Kidney (tissue), 14 donors: Measurements from ENCODE around the gene SHOC1. TPM values are rescaled to one million over a fixed set of nuclear protein-coding genes. Genes with fewer than 3 reads are reported as not detected.
A peak's percentile ranks its signal among the peaks of the same experiment; 100 is the strongest.

Source experiments
- DNase-seq, 5 donors: peaks; one replicate each; pipeline ENCODE4 v3.0.0-alpha.2; 2013 to 2020
- FAIRE-seq: peaks from 2 replicates; lab custom pipeline; 2012; peaks lifted over from hg19 to GRCh38; lab: Jason Lieb, UNC
- H3K27ac ChIP-seq, 2 donors: one replicate each; pipeline ENCODE4 v1.7.0; 2013; ENCODE audit warnings: low read depth in 2 of 2, low read length in 2 of 2, inconsistent platforms in 1 of 2
- H3K27me3 ChIP-seq: one replicate; pipeline ENCODE4 v1.7.1; 2013; ENCODE audit warnings: low read length, inconsistent platforms; ENCODE audit not compliant: control insufficient read depth, insufficient read depth
- H3K36me3 ChIP-seq, 3 donors: one replicate each; pipeline versions ENCODE4 v1.7.0 to v1.7.1; 2013; ENCODE audit warnings: low read length in 3 of 3, control low read depth in 1 of 3, inconsistent platforms in 1 of 3; ENCODE audit not compliant: insufficient read depth in 3 of 3, control insufficient read depth in 2 of 3
- H3K4me1 ChIP-seq, 3 donors: one replicate each; pipeline versions ENCODE4 v1.7.0 to v1.7.1; 2013; ENCODE audit warnings: low read length in 3 of 3, inconsistent platforms in 1 of 3, low read depth in 1 of 3; ENCODE audit not compliant: control insufficient read depth in 2 of 3, insufficient read depth in 2 of 3
- H3K4me3 ChIP-seq, 3 donors: one replicate each; pipeline versions ENCODE4 v1.7.0 to v1.8.1; 2013; ENCODE audit warnings: low read length in 3 of 3, control low read depth in 1 of 3, inconsistent platforms in 1 of 3
- H3K9ac ChIP-seq, 3 donors: one replicate each; pipeline versions ENCODE4 v1.7.0 to v1.7.1; 2013; ENCODE audit warnings: low read length in 3 of 3, control low read depth in 1 of 3, inconsistent platforms in 1 of 3
- H3K9me3 ChIP-seq, 3 donors: one replicate each; pipeline versions ENCODE4 v1.7.0 to v1.7.1; 2013; ENCODE audit warnings: low read length in 3 of 3, control low read depth in 1 of 3, inconsistent platforms in 1 of 3; ENCODE audit not compliant: control insufficient read depth in 2 of 3, insufficient read depth in 1 of 3
- CTCF ChIP-seq: IDR thresholded peaks from 3 replicates; pipeline ENCODE4 v1.5.1; 2012; ENCODE audit warnings: mild to moderate bottlenecking, moderate library complexity, borderline replicate concordance; ENCODE audit not compliant: insufficient read depth; ENCODE audit errors: extremely low read depth
- intact Hi-C: fragments of 100-400 bp; cut with DNase I; formaldehyde crosslinking; loops from one replicate; pipeline ENCODE4 v1.11.1; 2022
- polyA plus RNA-seq: library from polyadenylated mRNA; stranded (reverse); fragments of 350-450 nt; fragmentation: Illumina TruSeq; extraction: RNeasy Lipid Tissue Mini Kit (QIAGEN cat#74804); gene quantifications from one replicate; pipeline ENCODE4 v1.2.3, GENCODE V29; 2014; ENCODE audit warnings: low read depth, low replicate concordance; ENCODE audit not compliant: insufficient read depth
- total RNA-seq: library from RNA; stranded (reverse); fragmentation: NEBNext Ultra II Directional; extraction: Animal tissue kit (Norgen Biotek cat#: 25700); gene quantifications from one replicate; pipeline ENCODE4 v1.2.1, GENCODE V29; 2021
- donor health status: control.
- donor health status: control.
- donor health status: control.
- donor health status: control.
- donor health status: control.
- donor health status: DM: yes; HTN: yes; CAD: no.
- donor health status: Normal renal cell carcinoma (clear cell type).

The SHOC1 gene
- total and polyA plus RNA-seq, 2 donors from 2014 or later: 0.16 to 2.5 TPM

GRCh38 chr9:111840442-111840841 is 45.7 kb upstream of the SHOC1 start:
- no peak overlapping the region for H3K4me3 ChIP-seq
- no peaks in the 10 kb centered on the region for H3K9me3 ChIP-seq
- intact Hi-C loops: no loop called here
- H3K4me1 ChIP-seq: no peaks in the 10 kb centered on the region
- no peak for TF ChIP-seq CTCF
- FAIRE-seq (no peak), DNase-seq (no peak)
- H3K9ac ChIP-seq: no peak overlapping the region
- H3K27me3 ChIP-seq: no peaks in the 10 kb centered on the region
- no peaks in the 10 kb centered on the region for H3K36me3 ChIP-seq
- H3K27ac ChIP-seq: no peak overlapping the region

- TF ChIP-seq CTCF: no peak
- Histone ChIP-seq H3K27me3 (no peaks in the 10 kb centered on the region), H3K9ac (no peak overlapping the region), H3K9me3 (no peaks in the 10 kb centered on the region), H3K4me1 (no peaks in the 10 kb centered on the region), H3K27ac (no peak overlapping the region), H3K36me3 (no peaks in the 10 kb centered on the region), H3K4me3 (no peak overlapping the region)
- FAIRE-seq (no peak), DNase-seq (no peak)
- intact Hi-C loops: no loop called here
These were observed 45.2 kb upstream of the SHOC1 start for GRCh38 chr9:111839987-111840386.

GRCh38 chr9:111839387-111839786 is 44.6 kb upstream of the SHOC1 start:
- no peak overlapping the region for H3K27ac ChIP-seq
- H3K4me3 ChIP-seq: no peak overlapping the region
- no peaks in the 10 kb centered on the region for H3K36me3 ChIP-seq
- FAIRE-seq: no peak
- no peaks in the 10 kb centered on the region for H3K9me3 ChIP-seq
- H3K9ac ChIP-seq: no peak overlapping the region
- H3K27me3 ChIP-seq: no peaks in the 10 kb centered on the region
- intact Hi-C loops: no loop called here
- no peak for DNase-seq
- no peaks in the 10 kb centered on the region for H3K4me1 ChIP-seq
- no peak for TF ChIP-seq CTCF

- no peak for FAIRE-seq
- no peak overlapping the region for H3K27ac ChIP-seq
These were observed 43.7 kb upstream of the SHOC1 start for GRCh38 chr9:111838439-111838838.

More at GRCh38 chr9:111838439-111838838, 43.7 kb upstream of the SHOC1 start:
- no peaks in the 10 kb centered on the region for H3K27me3 ChIP-seq
- H3K36me3 ChIP-seq: no peaks in the 10 kb centered on the region
- no peak overlapping the region for H3K4me3 ChIP-seq
- no peak for TF ChIP-seq CTCF
- no peak overlapping the region for H3K9ac ChIP-seq
- H3K4me1 ChIP-seq: no peaks in the 10 kb centered on the region
- H3K9me3 ChIP-seq: no peaks in the 10 kb centered on the region
- DNase-seq: peak in 1 of 5 donors; percentile 9
- intact Hi-C loops: no loop called here
